WTC11 (cell line): ENCODE results near the gene PUM1. TPM values are rescaled to one million over a fixed set of nuclear protein-coding genes. Genes with fewer than 3 reads are reported as not detected.

Experiments used
- ATAC-seq: fragments of 200-7000 bp; cut with Tn5 transposase; 2 replicates; pipeline ENCODE4 v1.10.0; 2021; ENCODE audit warnings: mild to moderate bottlenecking, moderate library complexity
- CTCF ChIA-PET: fragments of 300-600 bp; sonication (Branson Sonifier 250); formaldehyde crosslinking; loops from one replicate; lab custom pipeline; 2021; ENCODE audit warnings: antibody characterized with exemption; lab: Charles Lee
- POLR2A ChIA-PET: fragments of 350-600 bp; sonication (Branson Sonifier 250); formaldehyde crosslinking; loops from one replicate; lab custom pipeline; 2021; ENCODE audit warnings: antibody characterized with exemption; lab: Charles Lee
- DNase-seq: peaks from one replicate; pipeline ENCODE4 v3.0.0; 2021; ENCODE audit warnings: low spot score
- H3K27ac Mint-ChIP-seq: 2 replicates; pipeline ENCODE4 v1.8.0; 2021; ENCODE audit warnings: mixed read lengths
- H3K27me3 Mint-ChIP-seq: 2 replicates; pipeline ENCODE4 v1.8.0; 2021; ENCODE audit warnings: low read depth, mild to moderate bottlenecking, moderate library complexity, mixed read lengths
- H3K36me3 Mint-ChIP-seq: 2 replicates; pipeline ENCODE4 v1.8.0; 2021; ENCODE audit warnings: mixed read lengths
- H3K4me1 Mint-ChIP-seq: 2 replicates; pipeline ENCODE4 v1.8.0; 2022; ENCODE audit warnings: mixed read lengths
- H3K4me3 Mint-ChIP-seq: 2 replicates; pipeline ENCODE4 v1.8.0; 2021; ENCODE audit warnings: mild to moderate bottlenecking, moderate library complexity, mixed read lengths
- H3K9me3 Mint-ChIP-seq: 2 replicates; pipeline ENCODE4 v1.8.0; 2021; ENCODE audit warnings: mixed read lengths
- ATF1 ChIP-seq: sonication (generic); formaldehyde crosslinking; IDR thresholded peaks from 2 replicates; pipeline ENCODE4 v1.8.1; 2023; ENCODE audit warnings: mild to moderate bottlenecking, moderate library complexity, missing genetic modification reagents
- CREB1 ChIP-seq: sonication (generic); formaldehyde crosslinking; IDR thresholded peaks from 2 replicates; pipeline ENCODE4 v1.8.0; 2023; ENCODE audit warnings: mild to moderate bottlenecking, missing genetic modification reagents
- E2F5 ChIP-seq: sonication (generic); formaldehyde crosslinking; IDR thresholded peaks from 2 replicates; pipeline ENCODE4 v1.8.1; 2022; ENCODE audit warnings: mild to moderate bottlenecking, moderate library complexity, missing genetic modification reagents
- GABPB1 ChIP-seq: sonication (generic); formaldehyde crosslinking; IDR thresholded peaks from 2 replicates; pipeline ENCODE4 v1.8.1; 2023; ENCODE audit warnings: mild to moderate bottlenecking, missing genetic modification reagents
- HMGA2 ChIP-seq: fragments of 250-450 bp; sonication (Bioruptor Pico); IDR thresholded peaks from 2 replicates; pipeline ENCODE4 v1.4.0; 2021; ENCODE audit warnings: mild to moderate bottlenecking, moderate library complexity
- IRF2 ChIP-seq: sonication (generic); formaldehyde crosslinking; IDR thresholded peaks from 2 replicates; pipeline ENCODE4 v1.8.0; 2022; ENCODE audit warnings: low read depth, missing genetic modification reagents, borderline replicate concordance
- KAT7 ChIP-seq: sonication (generic); formaldehyde crosslinking; IDR thresholded peaks from 2 replicates; pipeline ENCODE4 v1.8.1; 2023; ENCODE audit warnings: missing genetic modification reagents, mild to moderate bottlenecking, borderline replicate concordance
- MAX ChIP-seq: sonication (generic); formaldehyde crosslinking; IDR thresholded peaks from 2 replicates; pipeline ENCODE4 v1.8.0; 2022; ENCODE audit warnings: mild to moderate bottlenecking, missing genetic modification reagents
- MXD4 ChIP-seq: fragments of 250-450 bp; sonication (Bioruptor Pico); IDR thresholded peaks from 2 replicates; pipeline ENCODE4 v1.8.0; 2021; ENCODE audit warnings: mild to moderate bottlenecking, moderate library complexity, borderline replicate concordance
- NR3C1 ChIP-seq: sonication (generic); formaldehyde crosslinking; conservative IDR thresholded peaks from 2 replicates; pipeline ENCODE4 v1.8.1; 2023; ENCODE audit warnings: low read depth, mild to moderate bottlenecking, missing genetic modification reagents
- SMAD4 ChIP-seq: sonication (generic); formaldehyde crosslinking; IDR thresholded peaks from 2 replicates; pipeline ENCODE4 v1.8.0; 2022; ENCODE audit warnings: mild to moderate bottlenecking, missing genetic modification reagents
- STAT6 ChIP-seq: sonication (generic); formaldehyde crosslinking; conservative IDR thresholded peaks from 2 replicates; pipeline ENCODE4 v1.8.1; 2023; ENCODE audit warnings: mild to moderate bottlenecking, low read depth, missing genetic modification reagents, moderate library complexity
- TCF7 ChIP-seq: sonication (generic); formaldehyde crosslinking; IDR thresholded peaks from 2 replicates; pipeline ENCODE4 v1.8.0; 2022; ENCODE audit warnings: mild to moderate bottlenecking, low read depth, missing genetic modification reagents, moderate library complexity
- TEAD4 ChIP-seq: sonication (generic); formaldehyde crosslinking; IDR thresholded peaks from 2 replicates; pipeline ENCODE4 v1.8.0; 2022; ENCODE audit warnings: mild to moderate bottlenecking, missing genetic modification reagents
- USF1 ChIP-seq: sonication (generic); formaldehyde crosslinking; IDR thresholded peaks from 2 replicates; pipeline ENCODE4 v1.8.0; 2022; ENCODE audit warnings: mild to moderate bottlenecking, missing genetic modification reagents
- ZBTB21 ChIP-seq: sonication (generic); formaldehyde crosslinking; IDR thresholded peaks from 2 replicates; pipeline ENCODE4 v1.8.1; 2023; ENCODE audit warnings: mild to moderate bottlenecking, missing genetic modification reagents, borderline replicate concordance
- ZNF121 ChIP-seq: sonication (generic); formaldehyde crosslinking; IDR thresholded peaks from 2 replicates; pipeline ENCODE4 v1.8.0; 2023; ENCODE audit warnings: missing genetic modification reagents
- ZSCAN18 ChIP-seq: fragments of 250-450 bp; sonication (Bioruptor Pico); IDR thresholded peaks from 2 replicates; pipeline ENCODE4 v2.1.2; 2022; ENCODE audit warnings: mild to moderate bottlenecking, moderate library complexity
- total RNA-seq: library from RNA; stranded (reverse); gene quantifications from 3 replicates; pipeline ENCODE4 v1.2.3, GENCODE V29; 2021
- TF ChIP-seq, protein P1 (sequence below): fragments of 250-450 bp; sonication (Bioruptor Pico); conservative IDR thresholded peaks from 2 replicates; pipeline ENCODE4 v1.9.0; 2021; ENCODE audit warnings: mild to moderate bottlenecking

Gene PUM1
- total RNA-seq, 1 experiment from 2014 or later: 147 TPM

GRCh38 chr1:30934613-30935012 lies 130.9 kb downstream of the PUM1 start (continued):
- TF ChIP-seq SMAD4 (CRISPR knock-in tag) (no peak), STAT6 (no peak), E2F5 (CRISPR knock-in tag) (no peak), MAX (CRISPR knock-in tag) (no peak), IRF2 (CRISPR knock-in tag) (no peak), CREB1 (CRISPR knock-in tag) (no peak), ZBTB21 (CRISPR knock-in tag) (no peak), TCF7 (CRISPR knock-in tag) (no peak), ATF1 (CRISPR knock-in tag) (no peak)

GRCh38 chr1:30933874-30934252 lies 131.7 kb downstream of the PUM1 start:
- H3K27me3 Mint-ChIP-seq: no peaks in the 10 kb centered on the region
- CTCF ChIA-PET: interaction anchor here (0.6 to 2.3 kb wide), 4 partner anchors 35 to 154 kb away, joined by 3 to 9 read pairs (median 4); no protein-coding TSS in a partner anchor
- POLR2A ChIA-PET: no interaction called here
- peaks cover 45% of the 10 kb centered on the region for H3K36me3 Mint-ChIP-seq
- H3K4me3 Mint-ChIP-seq: no peak overlapping the region
- H3K27ac Mint-ChIP-seq: peak overlapping the region; percentile 73
- no peaks in the 10 kb centered on the region for H3K9me3 Mint-ChIP-seq
- peaks cover 9% of the 10 kb centered on the region for H3K4me1 Mint-ChIP-seq
- DNase-seq (no peak), ATAC-seq (no peak)
- TF ChIP-seq USF1 (CRISPR knock-in tag) (no peak), NR3C1 (CRISPR knock-in tag) (no peak), MXD4 (CRISPR knock-in tag) (no peak), GABPB1 (CRISPR knock-in tag) (no peak), HMGA2 (no peak), ZSCAN18 (no peak), ZNF121 (CRISPR knock-in tag) (no peak), TEAD4 (CRISPR knock-in tag) (no peak), KAT7 (CRISPR knock-in tag) (no peak), MAX (CRISPR knock-in tag) (no peak)
- TF ChIP-seq, protein P1, sequence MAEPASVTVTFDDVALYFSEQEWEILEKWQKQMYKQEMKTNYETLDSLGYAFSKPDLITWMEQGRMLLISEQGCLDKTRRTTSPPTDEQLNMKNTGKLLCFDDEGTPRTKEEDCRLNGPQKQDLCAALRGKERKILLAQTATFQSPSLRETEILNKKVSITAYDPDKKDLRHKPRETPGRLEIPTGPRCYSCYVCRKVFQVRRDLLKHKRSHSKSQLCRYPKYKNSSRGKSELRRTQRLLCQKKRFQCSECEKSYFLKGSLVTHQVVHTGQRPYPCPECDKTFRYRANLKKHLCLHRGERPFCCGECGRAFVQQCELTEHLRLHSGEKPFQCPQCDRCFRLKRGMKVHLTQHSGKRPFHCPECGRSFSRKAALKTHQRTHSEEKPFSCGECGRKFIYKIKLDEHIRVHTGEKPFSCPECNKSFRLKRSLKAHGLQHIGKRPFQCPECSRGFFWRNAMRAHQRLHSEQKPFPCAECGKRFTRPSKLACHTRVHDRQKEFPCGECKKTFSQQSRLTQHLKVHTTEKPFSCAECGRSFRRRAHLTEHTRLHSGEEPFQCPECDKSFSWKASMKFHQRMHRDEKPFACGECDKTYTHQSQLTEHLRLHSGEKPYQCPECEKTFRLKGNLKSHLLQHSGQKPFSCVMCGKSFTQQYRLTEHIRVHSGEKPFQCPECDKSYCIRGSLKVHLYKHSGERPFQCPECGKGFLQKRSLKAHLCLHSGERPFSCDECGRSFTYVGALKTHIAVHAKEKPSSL (CRISPR knock-in tag): no peak
